ENCODE data around the gene SIGLEC10. TPM values are rescaled to one million over a fixed set of nuclear protein-coding genes. Genes with fewer than 3 reads are reported as not detected.
A peak's percentile ranks its signal among the peaks of the same experiment; 100 is the strongest.

The SIGLEC10 gene
- total and polyA plus RNA-seq, 10 donors: 38.0 to 155 (median 87.5) TPM

- WGBS, 5 donors: 62 to 90% (median 84%) methylated on average over 6 to 15 of the region's 15 CpGs
- Histone ChIP-seq H3K27ac (peak within 1 kb of the TSS in 5 of 8 donors; percentile 28 to 86 (median 62)), H3K4me1 (peaks cover 0 to 16% (median under 1%) of the 10 kb centered on the region in 6 donors), H3K9me3 (no peaks in the 10 kb centered on the region), H3K4me3 (peak within 1 kb of the TSS in 1 of 8 donors; percentile 53), H3K36me3 (no peaks in the 10 kb centered on the region), H3K27me3 (replicated peaks in 1 of 7) (peaks cover 0 to 4% (median 0%) of the 10 kb centered on the region in 7 donors)
- peak; percentile 56 for DNase-seq
- intact Hi-C loops (cut with DNase I; ENCODE audit: low total_unique reads): no loop called here
- TF ChIP-seq POLR2AphosphoS5 (IDR thresholded peaks at IDR 0.05) (no peak), POLR2A (IDR thresholded peaks at IDR 0.05) (no peak), CTCF (IDR thresholded peaks at IDR 0.05 in 8 of 11, conservative IDR thresholded peaks at IDR 0.05 in 3 of 11) (no peak)
These were observed 29.5 kb downstream of the SIGLEC10 start, which contains the start of gene LIM2 for GRCh38 chr19:51387924-51388389. Gene LIM2, minus strand, starts transcription at chr19:51387974. Its CDS starts 531 bp downstream, at chr19:51387443.

GRCh38 chr19:51386882-51387520 is 30.4 kb downstream of the SIGLEC10 start:
- DNase-seq: peak; percentile 69
- Histone ChIP-seq H3K4me1 (peaks cover 0 to 16% (median 0%) of the 10 kb centered on the region in 6 donors), H3K27me3 (replicated peaks in 1 of 7) (peaks cover 0 to 4% (median 0%) of the 10 kb centered on the region in 7 donors), H3K27ac (peak overlapping the region in 5 of 8 donors; percentile 28 to 86 (median 62)), H3K9me3 (peaks cover 0 to under 1% (median 0%) of the 10 kb centered on the region in 8 donors), H3K4me3 (peak overlapping the region in 1 of 8 donors; percentile 53), H3K36me3 (no peaks in the 10 kb centered on the region)
- TF ChIP-seq POLR2AphosphoS5 (IDR thresholded peaks at IDR 0.05): no peak
- intact Hi-C loops (cut with DNase I; ENCODE audit: low total_unique reads): no loop called here
- WGBS, 5 donors: 72 to 87% (median 83%) methylated on average over 12 to 14 of the region's 14 CpGs

GRCh38 chr19:51382004-51382403 is 35.4 kb downstream of the SIGLEC10 start:
- Histone ChIP-seq H3K4me3 (no peak overlapping the region), H3K27me3 (replicated peaks in 1 of 7) (no peaks in the 10 kb centered on the region), H3K36me3 (no peaks in the 10 kb centered on the region), H3K4me1 (no peaks in the 10 kb centered on the region), H3K9me3 (peaks cover 0 to 18% (median 9%) of the 10 kb centered on the region in 8 donors), H3K27ac (no peak overlapping the region)
- intact Hi-C loops (cut with DNase I; ENCODE audit: low total_unique reads): no loop called here
- WGBS, 5 donors: 91 to 99% (median 97%) methylated on average over 4 of the region's 4 CpGs
- no peak for DNase-seq
- no peak for TF ChIP-seq POLR2A (IDR thresholded peaks at IDR 0.05)
- TF ChIP-seq CTCF (IDR thresholded peaks at IDR 0.05 in 8 of 11, conservative IDR thresholded peaks at IDR 0.05 in 3 of 11): no peak
- TF ChIP-seq POLR2AphosphoS5 (IDR thresholded peaks at IDR 0.05): no peak

GRCh38 chr19:51380379-51380778 is 37.1 kb downstream of the SIGLEC10 start:
- WGBS, 5 donors: 89 to 96% (median 92%) methylated on average over 9 of the region's 9 CpGs
- H3K36me3 ChIP-seq: no peaks in the 10 kb centered on the region
- peak; percentile 40 for DNase-seq
- intact Hi-C loops (cut with DNase I; ENCODE audit: low total_unique reads): no loop called here
- no peaks in the 10 kb centered on the region for H3K27me3 ChIP-seq (replicated peaks in 1 of 7)
- peaks cover 0 to 18% (median 9%) of the 10 kb centered on the region in 8 donors for H3K9me3 ChIP-seq
- H3K4me1 ChIP-seq: peaks cover 0 to 13% (median under 1%) of the 10 kb centered on the region in 6 donors
- H3K27ac ChIP-seq: no peak overlapping the region
- TF ChIP-seq POLR2A (IDR thresholded peaks at IDR 0.05) (no peak), POLR2AphosphoS5 (IDR thresholded peaks at IDR 0.05) (no peak), CTCF (IDR thresholded peaks at IDR 0.05 in 8 of 11, conservative IDR thresholded peaks at IDR 0.05 in 3 of 11) (no peak)
- H3K4me3 ChIP-seq: no peak overlapping the region
